Esophagus (tissue), 2 donors: ENCODE measurements around the gene LEKR1. TPM values are rescaled to one million over a fixed set of nuclear protein-coding genes. Genes with fewer than 3 reads are reported as not detected.
"Not testable (repeated sequence)": the region's sequence is repeated elsewhere in the genome, so short reads cannot be mapped to it uniquely, and the experiment has no call there.

ENCODE experiments used
- H3K27ac ChIP-seq, 2 donors: one replicate each; pipeline ENCODE4 v1.5.1; 2013; ENCODE audit warnings: low read depth in 2 of 2, mild to moderate bottlenecking in 2 of 2, inconsistent platforms in 1 of 2, low read length in 1 of 2, moderate library complexity in 1 of 2
- H3K27me3 ChIP-seq, 2 donors: one replicate each; pipeline ENCODE4 v1.6.1; 2013; ENCODE audit warnings: low read length in 2 of 2, control low read depth in 1 of 2, mild to moderate bottlenecking in 1 of 2; ENCODE audit not compliant: insufficient read depth in 2 of 2, control insufficient read depth in 1 of 2
- H3K36me3 ChIP-seq, 2 donors: one replicate each; pipeline ENCODE4 v1.6.1; 2013; ENCODE audit warnings: low read length in 1 of 2; ENCODE audit not compliant: control insufficient read depth in 2 of 2, insufficient read depth in 2 of 2
- H3K4me1 ChIP-seq, 2 donors: one replicate each; pipeline ENCODE4 v1.6.1; 2013; ENCODE audit warnings: low read length in 1 of 2; ENCODE audit not compliant: control insufficient read depth in 2 of 2, insufficient read depth in 2 of 2
- H3K4me3 ChIP-seq, 2 donors: one replicate each; pipeline ENCODE4 v1.5.1; 2013; ENCODE audit warnings: low read length in 2 of 2, mild to moderate bottlenecking in 2 of 2, low read depth in 1 of 2, moderate library complexity in 1 of 2
- H3K9me3 ChIP-seq, 2 donors: one replicate each; pipeline ENCODE4 v1.6.1; 2013; ENCODE audit warnings: mild to moderate bottlenecking in 2 of 2, low read depth in 1 of 2, low read length in 1 of 2, moderate library complexity in 1 of 2; ENCODE audit not compliant: control insufficient read depth in 2 of 2, insufficient read depth in 1 of 2
- WGBS, 2 donors: extraction: QIAGEN DNeasy Blood & Tissue Kit; methylation state at CpG; one replicate each; pipeline ENCODE4 v1.1.7; 2013; 5-methylcytosine and 5-hydroxymethylcytosine counted together
- polyA plus RNA-seq, 2 donors: library from polyadenylated mRNA; stranded (reverse); fragments of 200-250 nt; gene quantifications; one replicate each; pipeline ENCODE4 v1.2.3, GENCODE V29; 2013
- donor health status: healthy with polysubstance abuse.
- donor health status: Bipolar disorder and iron deficiency.

The LEKR1 gene
- polyA plus RNA-seq, 2 donors = 0.21 to 0.33 TPM

DNA sequence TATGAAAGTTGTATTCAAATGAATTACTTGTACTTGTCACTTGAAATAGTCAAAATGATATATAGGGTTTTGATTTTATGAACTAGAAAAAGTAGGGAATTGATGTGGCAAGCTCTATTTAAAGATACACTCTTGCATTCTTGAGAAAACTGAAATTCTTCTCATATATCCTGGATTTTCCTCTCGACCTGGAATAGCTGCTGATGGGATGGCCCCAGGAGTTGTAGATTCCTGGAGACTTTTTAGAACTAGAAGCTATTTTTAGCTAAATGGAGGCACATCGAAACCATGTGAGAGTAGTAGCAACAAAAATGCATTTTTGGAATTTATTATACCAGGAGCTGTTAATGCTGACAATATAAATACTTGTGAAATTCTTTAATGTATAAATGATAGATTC lies 125.9 kb downstream of the LEKR1 start:
- H3K9me3 ChIP-seq = no peaks in the 10 kb centered on the region
- no peak overlapping the region for H3K4me3 ChIP-seq
- H3K4me1 ChIP-seq = no peaks in the 10 kb centered on the region
- 64 to 70% methylated on average over 2 of the region's 2 CpGs for WGBS, 2 donors
- no peaks in the 10 kb centered on the region for H3K36me3 ChIP-seq
- H3K27ac ChIP-seq = no peak overlapping the region
- no peaks in the 10 kb centered on the region for H3K27me3 ChIP-seq

DNA sequence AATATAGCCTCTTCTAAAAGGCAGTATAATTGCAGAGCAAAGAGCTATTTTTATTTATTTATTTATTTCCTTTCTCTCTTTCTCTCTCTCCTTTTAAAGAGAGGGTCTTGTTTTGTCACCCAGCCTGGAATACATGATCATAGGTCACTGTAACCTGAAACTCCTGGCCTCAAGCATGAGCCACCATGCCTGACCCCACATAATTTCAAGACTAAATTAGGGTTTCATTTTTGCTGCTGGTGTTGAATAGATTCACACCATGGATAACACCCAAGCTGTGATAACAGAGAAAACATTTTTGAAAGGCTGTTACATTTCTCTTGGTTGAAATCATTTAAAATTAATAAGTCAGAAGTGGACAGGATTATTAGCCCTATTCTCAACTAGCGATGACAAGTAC lies 131.6 kb downstream of the LEKR1 start:
- 98 to 100% methylated on average over 1 of the region's 1 CpG for WGBS, 2 donors

DNA sequence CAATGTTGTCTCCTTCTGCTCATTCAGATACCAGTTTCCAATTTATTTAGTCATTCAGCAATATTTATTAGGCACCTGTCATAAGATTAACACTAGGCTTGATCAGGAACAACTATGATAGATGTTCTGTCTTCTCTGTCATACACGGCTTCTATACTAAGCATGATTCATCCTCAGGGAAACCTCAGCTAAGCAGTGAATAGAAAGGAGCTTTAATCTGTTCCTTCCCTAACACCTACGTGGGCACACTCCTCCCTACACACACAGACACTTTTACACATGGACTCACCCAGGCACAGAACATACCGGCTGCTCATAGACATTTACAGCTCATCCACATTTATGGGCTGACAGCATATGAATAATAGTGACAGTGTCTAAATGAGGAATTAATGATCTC lies 136.9 kb downstream of the LEKR1 start:
- H3K4me3 ChIP-seq = no peak overlapping the region
- WGBS, 2 donors = 49 to 60% methylated on average over 3 of the region's 3 CpGs

More for the DNA sequence above, 131.6 kb downstream of the LEKR1 start:
- no peak overlapping the region for H3K4me3 ChIP-seq
- H3K9me3 ChIP-seq = no peaks in the 10 kb centered on the region
- H3K27ac ChIP-seq = no peak overlapping the region
- no peaks in the 10 kb centered on the region for H3K4me1 ChIP-seq
- H3K36me3 ChIP-seq = no peaks in the 10 kb centered on the region
- H3K27me3 ChIP-seq = no peaks in the 10 kb centered on the region

GRCh38 chr3:156964577-156964976 lies 138.4 kb downstream of the LEKR1 start:
- no peak overlapping the region for H3K27ac ChIP-seq
- no peak overlapping the region for H3K4me3 ChIP-seq
- H3K36me3 ChIP-seq = no peaks in the 10 kb centered on the region
- no peaks in the 10 kb centered on the region for H3K9me3 ChIP-seq
- no peaks in the 10 kb centered on the region for H3K27me3 ChIP-seq
- no peaks in the 10 kb centered on the region for H3K4me1 ChIP-seq
- 78 to 83% methylated on average over 3 of the region's 3 CpGs for WGBS, 2 donors

More for the DNA sequence above, 136.9 kb downstream of the LEKR1 start:
- Histone ChIP-seq H3K4me1 (no peaks in the 10 kb centered on the region), H3K27ac (no peak overlapping the region), H3K27me3 (no peaks in the 10 kb centered on the region), H3K36me3 (no peaks in the 10 kb centered on the region), H3K9me3 (no peaks in the 10 kb centered on the region)

GRCh38 chr3:156966349-156966748 lies 140.2 kb downstream of the LEKR1 start:
- 91 to 92% methylated on average over 10 of the region's 10 CpGs for WGBS, 2 donors
- H3K4me3 ChIP-seq, H3K27ac ChIP-seq, H3K27me3 ChIP-seq, H3K9me3 ChIP-seq, H3K36me3 ChIP-seq, H3K4me1 ChIP-seq: not testable (repeated sequence)

DNA sequence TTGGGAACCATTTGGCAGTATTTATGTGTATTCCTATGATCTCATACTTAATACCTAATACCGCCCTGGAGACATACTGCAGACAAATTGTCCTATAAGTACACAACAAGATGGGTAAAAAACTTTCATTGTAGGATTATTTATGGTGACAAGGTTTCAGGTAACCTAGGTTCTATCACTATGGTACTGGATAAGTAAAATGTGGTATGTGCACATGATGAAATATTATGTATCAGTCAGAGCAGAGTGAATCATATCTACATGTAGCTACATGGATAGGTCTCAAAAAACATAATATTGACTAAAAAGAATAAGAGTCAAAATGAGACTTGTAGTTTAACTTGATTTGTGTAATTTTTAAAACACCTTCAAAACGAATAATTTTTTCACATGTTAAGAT lies 147.8 kb downstream of the LEKR1 start:
- WGBS, 2 donors = 78% methylated on average over 2 of the region's 2 CpGs
- H3K27me3 ChIP-seq = no peaks in the 10 kb centered on the region
- no peak overlapping the region for H3K4me3 ChIP-seq
- no peaks in the 10 kb centered on the region for H3K36me3 ChIP-seq
- no peaks in the 10 kb centered on the region for H3K4me1 ChIP-seq
- H3K27ac ChIP-seq = no peak overlapping the region
- H3K9me3 ChIP-seq = no peaks in the 10 kb centered on the region

- WGBS, 2 donors = 96% methylated on average over 1 of the region's 1 CpG
- no peaks in the 10 kb centered on the region for H3K4me1 ChIP-seq
- H3K27ac ChIP-seq = no peak overlapping the region
- H3K4me3 ChIP-seq = no peak overlapping the region
- H3K9me3 ChIP-seq = no peaks in the 10 kb centered on the region
- no peaks in the 10 kb centered on the region for H3K36me3 ChIP-seq
- no peaks in the 10 kb centered on the region for H3K27me3 ChIP-seq
Observed at GRCh38 chr3:156974931-156975330, 148.8 kb downstream of the LEKR1 start.

GRCh38 chr3:156975721-156976120 lies 149.6 kb downstream of the LEKR1 start:
- H3K27ac ChIP-seq = no peak overlapping the region
- H3K36me3 ChIP-seq = no peaks in the 10 kb centered on the region
- no peaks in the 10 kb centered on the region for H3K4me1 ChIP-seq
- no peaks in the 10 kb centered on the region for H3K9me3 ChIP-seq
- H3K4me3 ChIP-seq = no peak overlapping the region
- WGBS, 2 donors = 45 to 54% methylated on average over 1 of the region's 1 CpG
- H3K27me3 ChIP-seq = no peaks in the 10 kb centered on the region

GRCh38 chr3:156976933-156977332 lies 150.8 kb downstream of the LEKR1 start:
- WGBS, 2 donors = 87 to 90% methylated on average over 4 of the region's 4 CpGs
- no peaks in the 10 kb centered on the region for H3K36me3 ChIP-seq
- H3K27me3 ChIP-seq = no peaks in the 10 kb centered on the region
- H3K4me1 ChIP-seq = no peaks in the 10 kb centered on the region
- no peaks in the 10 kb centered on the region for H3K9me3 ChIP-seq
- H3K4me3 ChIP-seq = no peak overlapping the region
- H3K27ac ChIP-seq = no peak overlapping the region

DNA sequence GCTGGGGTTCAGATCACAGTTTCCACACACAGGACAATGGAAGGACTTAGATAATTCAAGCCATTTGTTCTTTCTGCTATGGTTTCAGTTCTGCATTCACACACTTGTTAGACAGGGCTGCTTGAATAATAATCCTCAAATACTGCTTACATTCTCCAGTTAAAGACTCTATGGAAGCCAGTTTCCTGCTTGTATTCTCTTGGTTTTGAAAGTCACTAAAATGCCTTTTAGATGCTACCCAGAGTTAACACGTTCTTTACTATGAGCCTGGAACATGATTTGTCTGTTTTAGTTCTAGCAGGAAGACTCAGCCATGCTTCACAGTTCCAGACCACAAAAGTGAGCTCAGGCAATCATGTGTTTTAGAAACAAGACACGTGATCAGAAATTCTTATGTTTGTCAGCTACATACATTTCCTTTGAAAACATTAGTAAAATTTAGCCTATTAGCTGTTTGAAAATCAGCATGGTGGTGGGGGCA lies 152.4 kb downstream of the LEKR1 start:
- Histone ChIP-seq H3K9me3 (no peaks in the 10 kb centered on the region), H3K4me1 (no peaks in the 10 kb centered on the region), H3K27me3 (no peaks in the 10 kb centered on the region), H3K27ac (no peak overlapping the region), H3K4me3 (no peak overlapping the region), H3K36me3 (no peaks in the 10 kb centered on the region)
- WGBS, 2 donors = 59% methylated on average over 2 of the region's 2 CpGs
